ENCODE results near the gene TMEM272. TPM values are rescaled to one million over a fixed set of nuclear protein-coding genes. Genes with fewer than 3 reads are reported as not detected.

Gene TMEM272
- polyA plus RNA-seq, 1 of the 3 experiments (the other 2 are of a cell fraction): not detected

GRCh38 chr13:51823863-51824262, 21.1 kb downstream of the TMEM272 start:
- no peak overlapping the region for H2AFZ ChIP-seq (ENCODE audit: low read depth)
- H4K20me1 ChIP-seq (ENCODE audit: insufficient read depth): no peaks in the 10 kb centered on the region
- H3K79me2 ChIP-seq (ENCODE audit: insufficient read depth): no peaks in the 10 kb centered on the region
- no peaks in the 10 kb centered on the region for H3F3A ChIP-seq (replicated peaks; ENCODE audit: insufficient read depth)
- WGBS (ENCODE audit: low lambda C conversion rate): 40% methylated on average over 2 of the region's 2 CpGs
- peaks cover 0 to 16% of the 10 kb centered on the region in 2 experiments; a peak in 1 of 4 replicates for H3K4me1 ChIP-seq (ENCODE audit: control insufficient read depth in 1 of 2, insufficient read depth in 2 of 2, low read depth in 1 of 2, low read length in 1 of 2)
- no peaks in the 10 kb centered on the region for H3K9me3 ChIP-seq
- H3K9me2 ChIP-seq: no peaks in the 10 kb centered on the region
- H3K9ac ChIP-seq: no peak overlapping the region
- ChIA-PET CTCF (interaction anchor here (1.0 to 1.2 kb wide), 2 partner anchors 8 to 378 kb away, joined by 4 to 6 read pairs; no protein-coding TSS in a partner anchor), POLR2A (no interaction called here)
- H3K4me3 ChIP-seq (ENCODE audit: low read depth in 2 of 2, low read length in 1 of 2): no peak overlapping the region
- H3K36me3 ChIP-seq (replicated peaks in 1 of 2; ENCODE audit: control insufficient read depth in 1 of 2, insufficient read depth in 2 of 2, low read length in 1 of 2): no peaks in the 10 kb centered on the region
- no peak overlapping the region for H3K27ac ChIP-seq (ENCODE audit: low read depth in 2 of 2, low read length in 1 of 2)
- no peak overlapping the region for H3K4me2 ChIP-seq
- no peak for DNase-seq
- TF ChIP-seq CTCF (IDR thresholded peaks at IDR 0.05) (no peak), NFIC (IDR thresholded peaks at IDR 0.05; ENCODE audit: borderline replicate concordance) (no peak), TEAD4 (IDR thresholded peaks at IDR 0.05; ENCODE audit: borderline replicate concordance, insufficient read depth) (no peak), EP300 (IDR thresholded peaks at IDR 0.05; ENCODE audit: borderline replicate concordance in 1 of 2, low read depth in 1 of 2, low read length in 1 of 2) (peak in 1 of 2 experiments; percentile 36; a peak in 1 of 4 replicates), RCOR1 (IDR thresholded peaks at IDR 0.05; ENCODE audit: low read length) (peak; percentile 25; the same call in 1 of the 2 replicates)
- no peaks in the 10 kb centered on the region; the same call in none of the 2 replicates for H3K27me3 ChIP-seq (ENCODE audit: insufficient read depth)

GRCh38 chr13:51823359-51823758, 21.6 kb downstream of the TMEM272 start:
- Histone ChIP-seq H3K36me3 (replicated peaks in 1 of 2; ENCODE audit: control insufficient read depth in 1 of 2, insufficient read depth in 2 of 2, low read length in 1 of 2) (no peaks in the 10 kb centered on the region), H3K4me3 (ENCODE audit: low read depth in 2 of 2, low read length in 1 of 2) (no peak overlapping the region), H3F3A (replicated peaks; ENCODE audit: insufficient read depth) (no peaks in the 10 kb centered on the region), H3K27ac (ENCODE audit: low read depth in 2 of 2, low read length in 1 of 2) (no peak overlapping the region), H3K4me1 (ENCODE audit: control insufficient read depth in 1 of 2, insufficient read depth in 2 of 2, low read depth in 1 of 2, low read length in 1 of 2) (peaks cover 0 to 16% of the 10 kb centered on the region in 2 experiments; a peak in 1 of 4 replicates), H2AFZ (ENCODE audit: low read depth) (no peak overlapping the region), H3K79me2 (ENCODE audit: insufficient read depth) (no peaks in the 10 kb centered on the region), H4K20me1 (ENCODE audit: insufficient read depth) (no peaks in the 10 kb centered on the region), H3K9me2 (no peaks in the 10 kb centered on the region), H3K27me3 (ENCODE audit: insufficient read depth) (no peaks in the 10 kb centered on the region; the same call in 1 of the 2 replicates), H3K9me3 (no peaks in the 10 kb centered on the region), H3K4me2 (no peak overlapping the region), H3K9ac (no peak overlapping the region)
- DNase-seq: no peak
- POLR2A ChIA-PET: no interaction called here
- WGBS (ENCODE audit: low lambda C conversion rate): 69% methylated on average over 2 of the region's 2 CpGs
- CTCF ChIA-PET: interaction anchor here (1.0 to 1.6 kb wide), 3 partner anchors 8 to 378 kb away, joined by 4 to 6 read pairs (median 5); partner anchors contain the start of gene TMEM272
- TF ChIP-seq PBX3 (IDR thresholded peaks at IDR 0.05) (no peak), TAF1 (IDR thresholded peaks at IDR 0.05; ENCODE audit: borderline replicate concordance, low read depth, low read length) (no peak), RXRA (IDR thresholded peaks at IDR 0.05; ENCODE audit: borderline replicate concordance, low read depth) (no peak), GATA2 (CRISPR knock-in tag; IDR thresholded peaks at IDR 0.05) (no peak), EP300 (IDR thresholded peaks at IDR 0.05; ENCODE audit: borderline replicate concordance in 1 of 2, low read depth in 1 of 2, low read length in 1 of 2) (no peak), CTCF (IDR thresholded peaks at IDR 0.05) (no peak), MXI1 (IDR thresholded peaks at IDR 0.05; ENCODE audit: low read depth, low read length) (no peak), USF1 (IDR thresholded peaks at IDR 0.05; ENCODE audit: borderline replicate concordance, low read depth) (no peak), NRF1 (IDR thresholded peaks at IDR 0.05; ENCODE audit: low read depth, low read length) (no peak), RFX5 (IDR thresholded peaks at IDR 0.05; ENCODE audit: low read length) (no peak), RAD21 (IDR thresholded peaks at IDR 0.05; ENCODE audit: low read length) (no peak), USF2 (IDR thresholded peaks at IDR 0.05; ENCODE audit: borderline replicate concordance, low read depth, low read length) (no peak), MAX (IDR thresholded peaks at IDR 0.05; ENCODE audit: low read depth) (no peak), ELF1 (IDR thresholded peaks at IDR 0.05) (no peak), NFIC (IDR thresholded peaks at IDR 0.05; ENCODE audit: borderline replicate concordance) (no peak)

All from SK-N-SH (cell line).